Coronary artery (tissue), 2 donors: ENCODE results near the gene GPR37.

ENCODE experiments used
- DNase-seq: peaks from one replicate; pipeline ENCODE4 v3.0.0-alpha.2; 2017; ENCODE audit warnings: low spot score
- H3K27ac ChIP-seq, 2 donors: fragments of 200-600 bp; sonication (generic); one replicate each; pipeline ENCODE4 v1.5.1; 2016 to 2019
- H3K4me3 ChIP-seq: fragments of 200-600 bp; sonication (generic); 2 replicates; pipeline ENCODE4 v1.5.1; 2016; ENCODE audit warnings: mild to moderate bottlenecking, moderate library complexity
- CTCF ChIP-seq: fragments of 200-600 bp; sonication (generic); IDR thresholded peaks from one replicate; pipeline ENCODE4 v1.5.1; 2019; ENCODE audit warnings: antibody characterized with exemption

GPR37 gene

GRCh38 chr7:124765401-124766352, at the start of gene GPR37:
GPR37 (minus strand) TSS chr7:124765792; CDS start chr7:124764976, 816 bp downstream.
- no peak for TF ChIP-seq CTCF
- Histone ChIP-seq H3K27ac (no peak within 1 kb of the TSS), H3K4me3 (peak within 1 kb of the TSS; percentile 74)
- DNase-seq: no peak

- DNase-seq: no peak
- Histone ChIP-seq H3K4me3 (no peak overlapping the region), H3K27ac (no peak overlapping the region)
- no peak for TF ChIP-seq CTCF
These were observed 48.6 kb upstream of the GPR37 start for GRCh38 chr7:124813994-124814798.

GRCh38 chr7:124812764-124813163, 47.2 kb upstream of the GPR37 start:
- no peak for TF ChIP-seq CTCF
- H3K4me3 ChIP-seq: no peak overlapping the region
- H3K27ac ChIP-seq: no peak overlapping the region
- DNase-seq: no peak

GRCh38 chr7:124811341-124811740, 45.7 kb upstream of the GPR37 start:
- TF ChIP-seq CTCF: no peak
- H3K4me3 ChIP-seq: no peak overlapping the region
- no peak overlapping the region for H3K27ac ChIP-seq
- DNase-seq: no peak

GRCh38 chr7:124810605-124811004, 45.0 kb upstream of the GPR37 start:
- DNase-seq: no peak
- Histone ChIP-seq H3K27ac (no peak overlapping the region), H3K4me3 (no peak overlapping the region)
- no peak for TF ChIP-seq CTCF

- Histone ChIP-seq H3K4me3 (no peak overlapping the region), H3K27ac (no peak overlapping the region)
- no peak for DNase-seq
- no peak for TF ChIP-seq CTCF
These were observed 42.6 kb upstream of the GPR37 start for GRCh38 chr7:124808206-124808605.
